ENCODE measurements around the gene PRKAR2B. TPM values are rescaled to one million over a fixed set of nuclear protein-coding genes. Genes with fewer than 3 reads are reported as not detected.
"Not testable (repeated sequence)": the region's sequence is repeated elsewhere in the genome, so short reads cannot be mapped to it uniquely, and the experiment has no call there.

PRKAR2B gene
- total and polyA plus RNA-seq, 4 donors, result 1.7 to 4.8 (median 3.3) TPM

- intact Hi-C loops (cut with DNase I), result no loop called here
- no peaks in the 10 kb centered on the region for H3K36me3 ChIP-seq (ENCODE audit: control insufficient read depth in 1 of 2, insufficient read depth in 2 of 2, low read length in 1 of 2)
- no peak overlapping the region for H3K27ac ChIP-seq (ENCODE audit: low read depth in 1 of 2, low read length in 2 of 2)
- H3K27me3 ChIP-seq (ENCODE audit: control insufficient read depth in 1 of 2, insufficient read depth in 2 of 2, low read length in 1 of 2), result no peaks in the 10 kb centered on the region
- no peak overlapping the region for H3K4me3 ChIP-seq (ENCODE audit: low read length in 2 of 2)
- DNase-seq, result no peak
- no peaks in the 10 kb centered on the region for H3K4me1 ChIP-seq (ENCODE audit: control insufficient read depth in 1 of 2, insufficient read depth in 2 of 2, low read length in 2 of 2)
- no peak for ATAC-seq (ENCODE audit: low FRiP score)
- no peaks in the 10 kb centered on the region for H3K9me3 ChIP-seq (ENCODE audit: control insufficient read depth, low read length)
- 93 to 95% methylated on average over 2 of the region's 2 CpGs for WGBS, 2 donors
Measured at GRCh38 chr7:107148721-107149120, 104.2 kb downstream of the PRKAR2B start.

- no peaks in the 10 kb centered on the region for H3K9me3 ChIP-seq (ENCODE audit: control insufficient read depth, low read length)
- ATAC-seq (ENCODE audit: low FRiP score) (no peak), DNase-seq (no peak)
- no peaks in the 10 kb centered on the region for H3K4me1 ChIP-seq (ENCODE audit: control insufficient read depth in 1 of 2, insufficient read depth in 2 of 2, low read length in 2 of 2)
- 92 to 96% methylated on average over 1 of the region's 1 CpG for WGBS, 2 donors
- H3K27me3 ChIP-seq (ENCODE audit: control insufficient read depth in 1 of 2, insufficient read depth in 2 of 2, low read length in 1 of 2), result no peaks in the 10 kb centered on the region
- H3K27ac ChIP-seq (ENCODE audit: low read depth in 1 of 2, low read length in 2 of 2), result no peak overlapping the region
- no peaks in the 10 kb centered on the region for H3K36me3 ChIP-seq (ENCODE audit: control insufficient read depth in 1 of 2, insufficient read depth in 2 of 2, low read length in 1 of 2)
- H3K4me3 ChIP-seq (ENCODE audit: low read length in 2 of 2), result no peak overlapping the region
- intact Hi-C loops (cut with DNase I), result loop anchor here in 1 of 2 donors (5.0 kb wide), 1 partner anchor 203 kb away; no protein-coding TSS in a partner anchor
Measured at GRCh38 chr7:107149863-107150262, 105.4 kb downstream of the PRKAR2B start.

- Histone ChIP-seq H3K27me3 (ENCODE audit: control insufficient read depth in 1 of 2, insufficient read depth in 2 of 2, low read length in 1 of 2) (no peaks in the 10 kb centered on the region), H3K36me3 (ENCODE audit: control insufficient read depth in 1 of 2, insufficient read depth in 2 of 2, low read length in 1 of 2) (no peaks in the 10 kb centered on the region), H3K27ac (ENCODE audit: low read depth in 1 of 2, low read length in 2 of 2) (no peak overlapping the region), H3K4me1 (ENCODE audit: control insufficient read depth in 1 of 2, insufficient read depth in 2 of 2, low read length in 2 of 2) (no peaks in the 10 kb centered on the region), H3K4me3 (ENCODE audit: low read length in 2 of 2) (no peak overlapping the region), H3K9me3 (ENCODE audit: control insufficient read depth, low read length) (no peaks in the 10 kb centered on the region)
- intact Hi-C loops (cut with DNase I), result loop anchor here in 1 of 2 donors (5.0 kb wide), 1 partner anchor 203 kb away; no protein-coding TSS in a partner anchor
- peak; percentile 83 for ATAC-seq (ENCODE audit: low FRiP score)
- peak; percentile 73 to 86 for DNase-seq
- WGBS, 2 donors, result 22 to 27% methylated on average over 4 of the region's 4 CpGs
Measured at GRCh38 chr7:107150375-107151073, 106.0 kb downstream of the PRKAR2B start.

- Histone ChIP-seq H3K27me3 (ENCODE audit: control insufficient read depth in 1 of 2, insufficient read depth in 2 of 2, low read length in 1 of 2) (no peaks in the 10 kb centered on the region), H3K27ac (ENCODE audit: low read depth in 1 of 2, low read length in 2 of 2) (no peak overlapping the region), H3K9me3 (ENCODE audit: control insufficient read depth, low read length) (no peaks in the 10 kb centered on the region), H3K36me3 (ENCODE audit: control insufficient read depth in 1 of 2, insufficient read depth in 2 of 2, low read length in 1 of 2) (no peaks in the 10 kb centered on the region), H3K4me3 (ENCODE audit: low read length in 2 of 2) (no peak overlapping the region), H3K4me1 (ENCODE audit: control insufficient read depth in 1 of 2, insufficient read depth in 2 of 2, low read length in 2 of 2) (no peaks in the 10 kb centered on the region)
- no peak for DNase-seq
- intact Hi-C loops (cut with DNase I), result loop anchor here in 1 of 2 donors (5.0 kb wide), 1 partner anchor 204 kb away; no protein-coding TSS in a partner anchor
- 95% methylated on average over 7 of the region's 7 CpGs for WGBS, 2 donors
- no peak for ATAC-seq (ENCODE audit: low FRiP score)
Measured at GRCh38 chr7:107151538-107151937, 107.0 kb downstream of the PRKAR2B start.

- 59 to 76% methylated on average over 4 of the region's 4 CpGs for whole genome bisulfite sequencing, 2 donors
- Histone ChIP-seq H3K4me3 (ENCODE audit: low read length in 2 of 2) (no peak overlapping the region), H3K9me3 (ENCODE audit: control insufficient read depth, low read length) (no peaks in the 10 kb centered on the region), H3K4me1 (ENCODE audit: control insufficient read depth in 1 of 2, insufficient read depth in 2 of 2, low read length in 2 of 2) (no peaks in the 10 kb centered on the region), H3K27me3 (ENCODE audit: control insufficient read depth in 1 of 2, insufficient read depth in 2 of 2, low read length in 1 of 2) (no peaks in the 10 kb centered on the region), H3K27ac (ENCODE audit: low read depth in 1 of 2, low read length in 2 of 2) (no peak overlapping the region), H3K36me3 (ENCODE audit: control insufficient read depth in 1 of 2, insufficient read depth in 2 of 2, low read length in 1 of 2) (no peaks in the 10 kb centered on the region)
- intact Hi-C loops (cut with DNase I), result loop anchor here in 1 of 2 donors (5.0 kb wide), 1 partner anchor 205 kb away; no protein-coding TSS in a partner anchor
- ATAC-seq (ENCODE audit: low FRiP score), result no peak
- DNase-seq, result no peak
Measured at GRCh38 chr7:107152011-107152410, 107.5 kb downstream of the PRKAR2B start.

- H3K4me3 ChIP-seq (ENCODE audit: low read length in 2 of 2), result no peak overlapping the region
- intact Hi-C loops (cut with DNase I), result loop anchor here in 1 of 2 donors (5.0 kb wide), 1 partner anchor 208 kb away; no protein-coding TSS in a partner anchor
- no peak overlapping the region for H3K27ac ChIP-seq (ENCODE audit: low read depth in 1 of 2, low read length in 2 of 2)
- no peaks in the 10 kb centered on the region for H3K9me3 ChIP-seq (ENCODE audit: control insufficient read depth, low read length)
- no peaks in the 10 kb centered on the region for H3K4me1 ChIP-seq (ENCODE audit: control insufficient read depth in 1 of 2, insufficient read depth in 2 of 2, low read length in 2 of 2)
- H3K36me3 ChIP-seq (ENCODE audit: control insufficient read depth in 1 of 2, insufficient read depth in 2 of 2, low read length in 1 of 2), result no peaks in the 10 kb centered on the region
- 94 to 97% methylated on average over 6 of the region's 6 CpGs for WGBS, 2 donors
- ATAC-seq (ENCODE audit: low FRiP score) (no peak), DNase-seq (no peak)
- no peaks in the 10 kb centered on the region for H3K27me3 ChIP-seq (ENCODE audit: control insufficient read depth in 1 of 2, insufficient read depth in 2 of 2, low read length in 1 of 2)
Measured at GRCh38 chr7:107154826-107155225, 110.3 kb downstream of the PRKAR2B start.

- H3K27me3 ChIP-seq (ENCODE audit: control insufficient read depth in 1 of 2, insufficient read depth in 2 of 2, low read length in 1 of 2); intact Hi-C loops (cut with DNase I); H3K4me1 ChIP-seq (ENCODE audit: control insufficient read depth in 1 of 2, insufficient read depth in 2 of 2, low read length in 2 of 2); DNase-seq; H3K27ac ChIP-seq (ENCODE audit: low read depth in 1 of 2, low read length in 2 of 2); H3K4me3 ChIP-seq (ENCODE audit: low read length in 2 of 2); H3K9me3 ChIP-seq (ENCODE audit: control insufficient read depth, low read length); ATAC-seq (ENCODE audit: low FRiP score); H3K36me3 ChIP-seq (ENCODE audit: control insufficient read depth in 1 of 2, insufficient read depth in 2 of 2, low read length in 1 of 2): not testable (repeated sequence)
- 94 to 95% methylated on average over 3 of the region's 3 CpGs for WGBS, 2 donors
Measured at GRCh38 chr7:107155726-107156125, 111.2 kb downstream of the PRKAR2B start.

- no peak for ATAC-seq (ENCODE audit: low FRiP score)
- no peaks in the 10 kb centered on the region for H3K9me3 ChIP-seq (ENCODE audit: control insufficient read depth, low read length)
- no peaks in the 10 kb centered on the region for H3K27me3 ChIP-seq (ENCODE audit: control insufficient read depth in 1 of 2, insufficient read depth in 2 of 2, low read length in 1 of 2)
- H3K4me1 ChIP-seq (ENCODE audit: control insufficient read depth in 1 of 2, insufficient read depth in 2 of 2, low read length in 2 of 2), result no peaks in the 10 kb centered on the region
- H3K36me3 ChIP-seq (ENCODE audit: control insufficient read depth in 1 of 2, insufficient read depth in 2 of 2, low read length in 1 of 2), result no peaks in the 10 kb centered on the region
- intact Hi-C loops (cut with DNase I), result no loop called here
- 92 to 94% methylated on average over 7 of the region's 7 CpGs for WGBS, 2 donors
- H3K27ac ChIP-seq (ENCODE audit: low read depth in 1 of 2, low read length in 2 of 2), result no peak overlapping the region
- no peak for DNase-seq
- H3K4me3 ChIP-seq (ENCODE audit: low read length in 2 of 2), result no peak overlapping the region
Measured at GRCh38 chr7:107157091-107157490, 112.6 kb downstream of the PRKAR2B start.

- DNase-seq, result no peak
- intact Hi-C loops (cut with DNase I), result no loop called here
- WGBS, 2 donors, result 83 to 85% methylated on average over 2 of the region's 2 CpGs
- no peak overlapping the region for H3K4me3 ChIP-seq (ENCODE audit: low read length in 2 of 2)
- H3K27me3 ChIP-seq (ENCODE audit: control insufficient read depth in 1 of 2, insufficient read depth in 2 of 2, low read length in 1 of 2), result no peaks in the 10 kb centered on the region
- H3K4me1 ChIP-seq (ENCODE audit: control insufficient read depth in 1 of 2, insufficient read depth in 2 of 2, low read length in 2 of 2), result no peaks in the 10 kb centered on the region
- H3K36me3 ChIP-seq (ENCODE audit: control insufficient read depth in 1 of 2, insufficient read depth in 2 of 2, low read length in 1 of 2), result no peaks in the 10 kb centered on the region
- no peak for ATAC-seq (ENCODE audit: low FRiP score)
- H3K9me3 ChIP-seq (ENCODE audit: control insufficient read depth, low read length), result no peaks in the 10 kb centered on the region
- H3K27ac ChIP-seq (ENCODE audit: low read depth in 1 of 2, low read length in 2 of 2), result no peak overlapping the region
Measured at GRCh38 chr7:107158028-107158427, 113.5 kb downstream of the PRKAR2B start.

Data from aorta (tissue), 5 donors.